Right hindlimb (tissue), 1 donor: ENCODE data around the gene GABRG3.

Experiments
- DNase-seq: peaks from one replicate; pipeline ENCODE4 v3.0.0-alpha.2; 2018

Gene GABRG3

DNA sequence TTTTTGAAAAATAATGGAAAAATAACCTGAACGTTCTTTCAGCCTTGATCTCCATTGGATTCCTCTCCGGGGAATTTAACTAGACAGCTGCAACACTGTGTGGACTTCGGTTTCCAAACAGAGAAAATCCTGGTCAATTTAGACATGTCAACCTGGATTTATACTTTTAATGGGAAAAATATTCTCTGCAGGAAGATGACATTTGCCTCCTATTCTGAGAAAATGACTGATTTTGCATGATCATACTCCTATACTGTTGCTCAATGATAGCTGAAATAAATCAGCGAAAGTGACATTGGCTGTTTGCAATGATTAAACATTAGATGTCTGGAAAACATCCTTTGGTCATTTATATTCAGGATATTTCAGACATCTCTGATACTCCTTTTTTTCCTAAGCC, 94.8 kb downstream of the GABRG3 start:
- no peak for DNase-seq

DNA sequence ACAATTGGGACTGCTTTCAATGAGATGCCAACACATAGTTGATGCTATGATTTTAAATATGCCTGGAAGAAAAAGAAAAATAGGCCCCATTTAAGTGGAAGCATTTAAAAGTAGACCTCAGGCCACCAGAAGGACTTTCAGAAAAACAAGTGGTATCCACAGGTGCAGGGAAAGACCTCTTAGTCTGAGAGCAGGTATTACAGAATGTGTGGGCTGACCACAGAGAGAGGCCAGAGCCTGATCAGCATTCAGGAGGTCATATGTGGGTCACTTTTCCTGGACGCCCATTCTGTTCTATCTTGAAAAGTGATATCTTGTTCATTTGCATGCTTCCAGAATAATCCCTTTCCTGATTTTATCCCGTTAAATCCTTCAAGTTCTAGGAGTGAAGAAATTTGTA, 95.5 kb downstream of the GABRG3 start:
- DNase-seq: no peak

DNA sequence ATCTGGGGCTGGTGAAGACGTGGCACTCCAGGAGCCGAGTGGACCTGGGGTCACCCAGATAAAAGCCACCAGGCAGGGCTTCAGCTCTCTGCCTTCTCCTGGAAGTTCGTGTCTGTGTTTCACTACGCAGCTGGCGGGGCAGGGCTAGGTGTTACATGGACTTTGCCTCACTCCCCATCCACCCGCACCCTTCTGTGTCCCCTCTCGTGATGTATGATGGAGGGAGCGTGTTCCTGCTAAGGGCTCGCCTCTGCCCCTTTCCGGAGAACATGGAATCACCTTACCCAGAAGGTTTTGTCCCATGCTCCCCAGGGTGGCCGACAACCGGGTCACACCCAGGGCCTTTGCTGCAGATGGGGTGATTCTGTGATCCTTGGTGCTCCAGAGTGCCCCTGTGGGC, 96.2 kb downstream of the GABRG3 start:
- no peak for DNase-seq

DNA sequence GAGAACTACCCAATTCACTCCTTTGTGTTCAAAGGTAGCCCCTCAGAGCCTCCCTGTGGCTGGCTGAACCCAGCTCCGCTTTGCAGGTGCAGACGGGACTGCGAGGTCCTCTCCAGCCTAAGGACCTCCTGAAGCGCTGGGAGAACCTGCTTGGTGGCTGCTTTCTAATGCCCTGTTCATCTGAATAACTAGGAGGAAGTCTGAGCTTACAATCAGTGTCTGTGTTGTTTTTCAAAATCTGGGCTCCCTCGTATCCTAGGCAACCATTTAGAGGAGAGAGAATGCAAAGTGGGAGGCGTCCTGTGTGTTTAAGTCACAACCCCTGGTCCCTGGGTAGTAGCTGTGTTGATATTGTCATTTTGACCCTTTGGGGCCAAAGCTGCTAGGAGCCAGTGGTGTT, 99.9 kb downstream of the GABRG3 start:
- no peak for DNase-seq

DNA sequence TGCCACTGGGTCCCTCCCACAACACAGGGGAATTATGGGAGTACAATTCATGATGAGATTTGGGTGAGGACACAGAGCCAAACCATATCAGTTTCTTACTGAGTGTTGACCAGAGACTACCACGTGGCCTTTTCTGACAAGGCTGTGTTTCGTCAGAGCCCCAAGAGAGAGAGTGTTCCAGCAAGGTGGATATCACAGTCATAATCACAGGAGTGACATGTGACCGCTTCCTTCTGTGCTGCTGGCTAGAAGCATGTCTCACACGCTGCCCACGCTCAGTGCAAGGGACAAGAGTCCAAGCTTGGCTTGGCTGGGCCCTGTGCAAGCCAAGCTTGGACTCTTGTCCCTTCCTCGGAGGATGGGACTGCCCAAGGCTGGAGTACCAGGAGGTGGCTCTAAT, 103.2 kb downstream of the GABRG3 start:
- no peak for DNase-seq

DNA sequence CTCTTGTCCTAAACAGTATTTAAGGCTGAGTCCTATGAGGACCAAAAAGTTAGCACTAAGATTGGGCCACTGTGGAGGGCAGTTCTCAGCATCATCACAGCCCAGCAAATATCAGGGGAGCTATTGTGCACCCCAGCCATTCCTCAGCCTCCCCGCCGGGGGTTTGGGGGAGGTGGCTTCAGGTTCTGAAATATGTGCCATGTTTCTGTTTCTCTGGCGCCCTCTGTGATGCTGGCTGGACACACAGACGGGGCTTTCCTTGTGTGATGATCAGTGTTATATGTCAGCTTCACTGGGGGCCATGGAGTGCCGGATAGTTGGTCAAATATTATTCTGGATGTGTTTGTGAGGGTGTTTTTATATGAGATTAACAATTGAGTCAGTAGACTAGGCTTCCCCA, 106.8 kb downstream of the GABRG3 start:
- no peak for DNase-seq

DNA sequence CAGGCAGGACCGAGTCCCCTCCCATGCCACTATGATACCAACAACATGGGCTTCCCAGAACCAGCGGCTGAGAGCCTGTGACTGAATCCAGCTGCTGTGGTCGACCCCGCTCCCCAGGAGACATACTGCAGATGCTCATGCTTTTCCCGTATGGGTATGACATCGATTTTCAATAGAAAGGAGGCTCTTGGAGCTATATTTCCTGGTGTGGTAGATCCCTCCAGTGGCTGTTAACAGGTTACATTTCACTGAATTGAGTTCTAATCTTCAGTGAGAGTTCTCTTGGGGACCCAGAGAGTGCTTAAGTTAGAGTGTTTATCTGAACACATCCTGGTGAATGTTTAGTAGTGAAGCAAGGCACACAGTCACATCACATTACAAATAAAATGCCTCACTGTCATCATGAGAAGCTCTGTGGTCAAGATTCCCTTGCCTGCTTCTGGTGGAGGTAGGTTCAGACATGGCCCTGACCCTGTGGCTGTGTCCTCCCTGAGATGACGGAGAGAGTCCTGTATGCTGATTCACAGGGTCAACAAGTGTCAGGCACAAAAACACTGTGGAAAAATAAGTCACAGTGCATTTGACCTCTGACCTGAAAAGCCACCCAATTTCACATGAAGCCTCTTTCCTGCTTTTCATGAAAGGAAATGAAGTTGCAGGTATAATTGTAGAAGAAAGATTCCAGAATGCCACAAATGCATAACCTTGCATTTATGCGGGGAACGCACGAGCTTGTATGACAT, 110.9 kb downstream of the GABRG3 start:
- DNase-seq: no peak

DNA sequence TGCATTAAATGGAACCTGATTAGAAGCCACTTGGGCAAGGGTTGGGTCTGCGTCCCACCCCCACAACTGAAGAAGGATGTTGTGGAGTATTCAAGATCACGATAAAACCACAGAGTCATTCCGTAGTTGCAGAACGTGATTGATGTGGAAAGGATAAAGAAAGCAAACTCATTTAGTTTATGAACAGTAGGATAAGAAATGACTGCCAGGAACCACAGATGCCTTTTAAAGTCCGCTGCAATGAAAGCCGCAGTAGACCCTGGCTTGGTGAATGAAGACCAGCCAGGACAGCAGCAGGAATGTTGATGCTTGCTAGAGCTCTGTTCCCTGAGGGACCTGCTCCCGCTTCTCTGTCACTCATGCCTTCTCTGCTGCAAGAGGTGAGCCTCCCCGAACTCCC, 111.5 kb downstream of the GABRG3 start:
- DNase-seq: no peak

DNA sequence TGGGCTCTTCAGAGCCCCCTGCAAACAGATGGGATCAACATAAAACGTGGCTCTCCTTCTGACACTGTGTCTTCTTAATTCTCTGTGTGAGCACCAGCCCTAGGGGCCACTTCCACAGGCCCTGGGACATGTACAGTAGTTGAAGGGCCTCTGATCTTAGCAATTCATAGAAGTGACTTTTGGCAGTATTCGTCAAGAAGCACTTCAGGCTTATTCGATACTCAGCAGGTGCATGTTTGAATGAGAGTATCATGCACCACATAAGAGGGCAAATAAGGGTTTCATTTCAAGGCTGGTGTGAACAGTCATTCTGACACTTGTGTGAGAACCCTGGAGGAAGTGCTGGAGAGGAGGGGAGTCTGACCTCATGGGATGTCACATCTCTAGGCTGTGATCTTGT, 113.9 kb downstream of the GABRG3 start:
- no peak for DNase-seq

DNA sequence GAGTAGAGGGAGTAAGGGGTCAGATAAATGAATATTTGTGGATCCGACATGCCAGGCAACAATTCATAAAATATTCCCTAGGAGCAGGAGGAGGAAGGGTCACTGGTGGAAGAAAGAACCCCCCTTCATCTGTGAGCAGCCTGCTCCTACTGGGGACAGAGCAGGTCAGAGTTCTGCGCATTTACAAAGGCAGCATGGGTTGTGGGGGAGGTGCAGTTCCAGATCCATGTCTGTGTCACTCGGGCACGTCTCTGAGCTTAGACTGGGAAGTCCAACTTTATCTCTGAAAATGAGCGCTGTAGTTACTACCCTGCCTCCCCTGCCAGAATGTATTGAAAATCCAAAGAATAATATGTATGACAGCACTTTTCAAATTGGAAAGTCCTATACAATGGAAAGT, 115.2 kb downstream of the GABRG3 start:
- DNase-seq: no peak

DNA sequence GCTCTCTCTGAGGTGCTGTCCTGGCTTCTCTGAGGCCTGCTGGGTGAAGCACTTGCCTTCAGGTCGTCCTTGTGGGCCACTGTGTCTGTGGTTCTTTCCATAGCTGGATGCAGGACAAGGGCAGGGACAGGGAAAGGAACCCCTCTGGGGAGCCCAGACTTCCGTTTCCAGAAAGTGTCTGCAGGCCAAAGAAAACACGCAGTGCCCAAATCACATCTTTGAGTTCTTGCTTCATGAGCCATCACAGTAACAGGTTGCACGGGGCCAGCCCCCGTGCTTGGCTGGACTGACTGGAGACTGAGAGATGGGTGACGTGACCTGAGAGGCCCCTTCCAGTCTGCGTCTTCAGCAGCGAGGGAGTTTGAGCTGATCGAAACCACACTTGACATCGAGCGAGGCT, 115.8 kb downstream of the GABRG3 start:
- DNase-seq: no peak

DNA sequence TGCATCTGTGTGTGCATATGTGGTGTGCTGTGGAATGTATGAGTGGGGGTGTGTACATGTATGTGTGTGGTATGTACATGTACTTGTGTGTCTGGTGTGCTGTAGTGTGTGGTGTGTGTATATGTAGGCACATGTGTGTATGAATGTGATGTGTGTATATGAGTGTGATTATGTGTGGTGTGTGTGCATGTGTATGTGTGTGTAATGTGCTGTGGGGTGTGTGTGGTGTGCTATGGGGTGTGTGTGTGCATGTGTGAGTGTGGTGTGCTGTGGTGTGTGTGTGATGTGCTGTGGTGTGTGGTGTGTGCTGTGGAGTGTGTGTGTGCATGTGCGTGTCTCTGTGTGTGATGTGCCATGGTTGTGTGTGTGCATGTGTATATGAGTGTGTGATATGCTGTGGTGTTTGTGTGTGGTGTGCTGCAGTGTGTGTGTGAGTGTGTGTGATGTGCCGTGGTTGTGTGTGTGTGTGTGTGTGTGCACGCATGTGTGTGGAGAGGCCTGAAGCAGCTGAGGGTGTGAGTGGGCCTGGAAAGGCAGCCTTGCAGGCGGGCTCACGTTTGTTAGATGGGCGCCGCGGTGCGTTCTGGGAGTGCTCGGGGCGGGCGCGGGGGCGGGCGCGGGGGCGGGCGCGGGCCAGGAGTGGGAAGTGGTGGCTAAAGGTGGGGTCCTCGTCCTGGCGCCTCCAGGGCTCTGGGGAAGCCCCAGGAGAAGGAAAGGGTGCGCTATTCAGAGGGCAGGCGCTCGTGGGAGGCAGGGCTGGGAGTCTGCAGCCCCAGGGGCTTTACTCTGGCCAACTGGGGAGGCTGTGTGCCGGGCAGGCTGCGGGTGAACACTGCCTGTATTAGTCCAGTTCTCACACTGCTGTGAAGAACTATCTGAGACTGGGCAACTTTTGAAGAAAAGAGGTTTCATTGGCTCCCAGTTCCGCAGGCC, 116.9 kb downstream of the GABRG3 start:
- no peak for DNase-seq

DNA sequence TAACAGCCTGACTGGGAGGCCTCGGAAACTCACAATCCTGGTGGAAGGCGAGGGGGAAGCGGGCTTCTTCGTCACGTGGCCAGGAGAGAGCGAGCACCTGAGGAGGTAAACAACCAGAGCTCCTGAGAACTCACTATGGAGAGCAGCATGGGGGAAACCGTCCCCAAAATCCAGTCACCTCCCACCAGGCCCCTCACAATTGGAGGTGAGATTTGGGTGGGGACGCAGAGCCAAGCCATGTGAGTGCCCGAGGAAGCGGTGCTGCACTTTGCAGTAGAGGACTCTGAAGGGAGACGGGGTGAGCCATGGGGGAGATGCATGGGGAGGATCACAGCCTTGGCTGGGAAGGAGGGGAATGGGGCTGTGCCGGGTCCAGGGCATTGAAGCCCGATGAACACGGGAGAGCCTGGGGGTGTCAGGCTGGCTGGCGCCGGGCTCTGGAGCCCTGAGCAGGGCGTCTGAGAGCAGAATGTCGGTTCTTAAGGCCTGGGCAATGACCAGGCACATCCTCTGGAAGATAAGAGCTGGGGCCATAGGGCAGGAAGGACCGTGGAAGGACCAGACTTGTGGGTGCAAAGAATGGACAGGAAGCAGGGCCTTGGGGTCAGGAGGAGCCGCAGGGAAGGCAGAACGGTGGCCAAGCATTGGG, 117.7 kb downstream of the GABRG3 start:
- DNase-seq: no peak

DNA sequence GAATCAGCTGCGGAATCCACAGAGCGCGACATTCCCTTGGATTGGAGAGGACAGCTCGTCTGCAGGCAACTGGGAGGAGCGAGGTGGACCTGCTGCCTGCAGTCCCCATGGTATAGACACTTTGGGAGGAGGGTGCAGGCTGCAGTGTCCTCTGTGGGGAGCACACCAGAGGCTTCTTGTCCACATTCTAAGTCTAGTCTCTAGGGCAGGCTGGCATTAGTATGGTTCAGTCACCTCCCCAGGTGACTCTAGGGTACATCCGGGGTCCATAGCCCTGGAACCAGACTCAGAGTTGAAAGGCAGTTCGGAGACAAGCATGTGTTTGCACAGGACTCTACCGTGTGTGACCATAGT, 118.2 kb downstream of the GABRG3 start:
- DNase-seq: no peak

DNA sequence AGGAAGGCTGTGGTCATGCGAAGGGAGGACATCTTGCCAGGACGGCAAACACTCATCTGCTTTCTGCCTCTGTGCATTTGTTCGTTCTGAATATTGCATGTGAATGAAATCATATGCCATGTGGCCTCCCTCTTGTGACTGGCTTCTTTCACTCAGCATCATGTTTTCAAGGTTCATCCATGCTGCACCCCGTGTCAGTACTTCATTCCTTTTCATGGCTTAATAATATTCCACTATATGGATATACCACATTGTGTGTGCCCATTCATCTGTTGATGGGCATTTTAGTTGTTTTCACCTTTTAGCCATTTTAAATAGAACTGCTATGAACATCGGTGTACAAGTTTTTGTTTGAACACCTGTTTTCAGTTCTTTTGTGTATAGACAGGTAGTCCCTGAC, 118.7 kb downstream of the GABRG3 start:
- no peak for DNase-seq

DNA sequence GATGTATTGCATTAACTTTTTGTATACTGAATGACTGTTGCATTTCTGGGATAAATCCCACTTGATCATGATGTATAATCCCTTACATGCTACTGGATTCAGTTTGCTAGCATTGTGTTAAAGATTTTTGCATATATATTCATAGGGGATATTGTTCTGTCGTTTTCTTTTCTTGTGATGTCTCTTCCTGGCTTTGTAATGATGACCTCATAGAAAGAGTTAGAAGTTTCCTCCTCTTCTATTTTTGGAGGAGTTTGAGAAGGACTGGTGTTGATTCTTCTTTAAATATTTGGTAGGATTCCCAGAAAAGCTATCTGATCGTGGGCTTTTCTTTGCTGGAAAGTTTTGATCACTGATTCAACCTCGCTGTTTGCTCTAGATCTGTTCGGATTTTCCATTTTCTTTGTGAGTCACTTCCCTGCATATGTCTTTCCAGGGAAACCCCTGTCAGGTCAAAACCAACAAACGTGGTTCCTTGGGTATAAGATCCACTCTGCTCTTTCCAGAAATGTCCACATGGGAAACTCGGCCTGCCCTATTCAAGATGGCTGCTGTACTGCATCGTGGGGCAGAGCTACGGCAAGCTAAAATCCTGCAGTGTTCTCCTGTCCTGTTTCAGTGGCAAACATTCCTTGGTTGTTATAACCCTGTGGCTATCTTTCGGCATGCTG, 120.4 kb downstream of the GABRG3 start:
- DNase-seq: no peak

DNA sequence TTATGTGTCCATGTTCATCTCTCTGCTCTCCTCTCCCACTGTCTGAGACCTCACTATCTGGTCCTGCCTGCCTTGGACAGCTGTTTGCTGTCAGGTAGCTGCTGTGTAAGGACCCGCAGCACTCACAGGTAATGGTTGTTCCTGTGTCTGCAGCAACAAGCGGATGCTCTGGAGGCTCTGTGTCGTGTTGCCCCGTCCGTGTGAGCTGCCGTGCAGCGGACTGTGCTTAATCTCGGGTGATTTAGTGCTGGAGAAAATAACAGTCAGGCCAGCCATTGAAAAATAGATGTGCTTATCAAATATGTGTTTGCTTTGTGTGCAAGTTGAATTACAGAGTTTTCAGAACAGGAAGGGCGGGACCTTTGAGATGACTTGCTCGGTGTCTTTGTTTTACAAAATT, 121.4 kb downstream of the GABRG3 start:
- no peak for DNase-seq

DNA sequence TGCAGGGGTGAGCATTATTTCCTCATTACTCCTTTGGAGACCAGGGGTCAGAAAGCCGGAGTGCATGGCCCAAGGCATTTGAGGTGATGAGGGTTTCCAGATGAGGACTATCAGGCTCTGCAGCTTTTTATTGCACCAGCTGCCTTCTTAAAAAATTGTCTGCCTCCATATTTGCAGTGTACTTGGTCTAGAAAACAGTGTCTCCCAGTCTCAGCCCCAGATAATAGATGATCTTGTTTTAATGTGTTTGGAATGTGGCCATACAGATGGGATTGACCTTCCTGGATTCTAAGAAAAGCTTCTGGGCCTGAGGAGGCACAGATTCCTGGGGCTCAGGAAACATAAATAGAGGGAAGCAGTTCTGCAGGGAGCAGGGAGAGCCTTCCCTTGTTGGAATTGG, 123.3 kb downstream of the GABRG3 start:
- peak; percentile 54 for DNase-seq

DNA sequence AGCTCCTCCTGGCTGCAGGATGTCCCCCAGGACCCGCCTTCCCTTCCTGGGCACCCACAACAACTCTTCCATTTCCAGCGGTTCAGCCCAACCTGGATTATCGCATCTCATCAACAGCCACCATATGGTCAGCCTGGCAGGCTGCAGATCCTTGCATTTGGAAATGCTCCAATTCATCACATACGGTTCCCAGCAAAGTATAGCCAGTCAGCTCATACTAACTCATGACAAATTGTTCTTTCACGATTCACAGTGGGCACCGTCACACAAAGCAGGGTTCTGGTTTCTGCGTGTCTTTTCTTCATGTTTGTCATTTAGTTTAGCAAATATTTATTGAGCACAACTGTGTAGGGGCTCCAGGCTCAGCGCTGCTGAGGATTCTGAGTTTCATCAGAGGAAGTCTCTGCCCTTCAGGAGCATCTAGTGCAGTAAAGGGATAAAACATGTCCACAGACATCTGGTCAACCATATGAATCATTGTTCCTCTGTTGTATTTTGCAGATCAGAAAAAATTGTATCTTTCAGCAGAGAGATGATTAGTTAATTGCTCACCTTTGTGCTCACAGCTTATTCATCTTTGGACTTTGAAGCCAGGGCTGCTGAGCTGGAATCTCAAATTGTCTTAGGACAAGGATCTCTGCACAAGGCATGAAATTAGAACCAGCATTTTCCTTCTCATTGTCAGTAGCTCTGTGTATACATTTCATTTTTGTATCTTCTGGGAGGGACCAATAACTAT, 125.1 kb downstream of the GABRG3 start:
- DNase-seq: no peak

DNA sequence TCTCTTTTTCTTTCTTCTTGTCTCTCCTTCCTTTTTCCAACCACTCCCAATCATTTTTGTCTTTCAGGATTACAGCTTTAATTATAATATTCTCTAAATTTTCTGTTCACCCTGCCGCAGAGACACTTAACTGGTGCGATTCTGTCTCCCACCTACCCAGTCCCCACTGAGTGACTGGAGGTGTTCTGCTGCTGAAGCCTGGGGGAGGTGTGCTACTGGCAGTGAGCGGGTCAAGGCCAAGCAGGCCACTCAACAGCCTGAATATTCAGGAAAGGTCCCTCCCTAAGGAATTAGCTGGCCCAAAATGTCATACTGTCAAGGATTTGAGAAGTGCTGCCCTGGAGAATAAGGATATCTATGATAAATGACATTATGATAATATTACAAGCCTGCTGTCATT, 126.5 kb downstream of the GABRG3 start:
- DNase-seq: no peak

DNA sequence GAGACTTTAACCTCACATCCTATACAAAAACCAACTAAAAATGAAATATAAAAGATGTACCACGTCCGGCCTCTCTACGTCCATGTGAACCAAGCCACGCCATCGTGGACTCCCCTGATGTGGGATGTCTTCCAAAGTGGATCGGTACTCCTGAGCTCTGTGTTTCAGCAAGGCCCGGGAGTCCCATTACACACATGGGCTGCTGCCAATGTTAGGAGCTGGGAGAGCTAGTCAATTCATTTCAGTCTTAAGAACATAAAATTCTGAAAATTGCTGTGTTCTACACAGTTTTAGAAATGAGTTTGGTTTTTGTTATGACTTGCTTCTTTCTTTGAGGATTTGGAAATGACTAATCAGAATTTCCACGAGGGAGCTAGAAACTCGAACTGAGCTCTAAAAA, 131.0 kb downstream of the GABRG3 start:
- DNase-seq: no peak

DNA sequence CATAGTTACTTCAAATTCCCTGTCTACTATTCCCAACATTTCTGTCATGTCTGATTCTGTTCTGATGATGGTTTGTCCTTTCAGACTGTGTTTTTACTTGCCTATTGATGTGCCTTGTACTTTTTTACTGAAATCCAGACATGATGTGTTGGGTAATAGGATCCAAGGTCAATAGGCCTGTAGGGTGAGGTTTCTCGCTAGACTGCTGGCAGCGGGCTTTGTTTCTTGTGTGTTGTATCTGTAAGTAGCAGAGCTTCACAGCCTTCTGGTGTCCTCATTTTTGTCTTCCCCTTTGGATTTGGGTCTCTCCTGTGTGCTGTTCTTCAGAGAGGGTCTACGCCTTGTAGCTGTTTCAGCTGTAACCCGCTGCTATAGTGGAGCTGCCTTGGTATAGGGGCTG, 140.3 kb downstream of the GABRG3 start:
- DNase-seq: no peak

DNA sequence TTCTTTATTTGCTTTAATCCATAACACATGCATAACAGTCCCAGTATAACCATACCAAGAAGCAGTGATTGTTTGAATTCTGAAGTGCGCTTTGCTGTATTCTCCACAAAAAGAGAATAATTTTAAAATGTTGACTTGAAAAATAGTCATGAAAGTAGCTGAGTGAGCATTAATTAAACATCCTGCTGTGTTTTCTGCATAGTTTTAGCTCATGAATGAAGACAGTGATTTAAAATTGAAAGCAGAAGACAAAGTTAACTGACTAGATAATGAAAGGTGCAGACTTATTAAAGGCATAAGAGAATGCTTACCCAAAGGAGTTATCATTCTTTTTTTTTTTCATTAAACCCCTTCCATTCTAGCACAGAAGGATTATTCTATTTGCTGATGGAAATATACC, 143.5 kb downstream of the GABRG3 start:
- DNase-seq: no peak
